Astrocyte of the spinal cord (primary cell): ENCODE results near the gene CACHD1.

ENCODE experiments used
- DNase-seq: peaks from one replicate; pipeline ENCODE4 v3.0.0; 2011; ENCODE audit warnings: low read depth, low spot score
- H3K4me3 ChIP-seq: 2 replicates; pipeline ENCODE4 v1.5.1; 2011; ENCODE audit warnings: low read depth, mild to moderate bottlenecking, low read length, moderate library complexity
- in situ Hi-C: cut with HindIII; loops from 2 replicates; pipeline ENCODE4 v1.10.0; 2017; ENCODE audit warnings: low sequenced_read_pairs
- TF ChIP-seq, protein P1 (sequence below): IDR thresholded peaks from 2 replicates; pipeline ENCODE4 v1.5.1; 2012; ENCODE audit warnings: low read depth, mild to moderate bottlenecking, low read length, inconsistent platforms

CACHD1 gene

DNA sequence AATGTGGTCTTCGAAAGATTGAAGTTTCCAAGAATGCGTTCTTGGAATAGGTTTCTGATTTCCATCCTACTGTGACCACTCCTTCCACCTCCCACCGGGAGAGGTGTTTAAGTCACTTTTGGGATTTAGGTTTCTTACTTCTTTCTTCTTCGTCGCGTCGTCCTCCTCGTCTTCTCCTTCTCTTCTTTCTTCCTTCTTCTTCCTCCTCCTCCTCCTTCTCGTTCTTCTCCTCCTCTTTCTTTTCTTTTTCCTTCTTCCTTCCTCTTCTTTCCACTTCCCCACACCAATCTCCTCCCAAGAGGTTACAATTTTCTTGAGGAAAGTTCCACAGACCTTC is 2.1 kb downstream of the CACHD1 start:
- H3K4me3 ChIP-seq = peak overlapping the region; percentile 57
- DNase-seq = no peak
- in situ Hi-C loops = no loop called here
- TF ChIP-seq, protein P1, sequence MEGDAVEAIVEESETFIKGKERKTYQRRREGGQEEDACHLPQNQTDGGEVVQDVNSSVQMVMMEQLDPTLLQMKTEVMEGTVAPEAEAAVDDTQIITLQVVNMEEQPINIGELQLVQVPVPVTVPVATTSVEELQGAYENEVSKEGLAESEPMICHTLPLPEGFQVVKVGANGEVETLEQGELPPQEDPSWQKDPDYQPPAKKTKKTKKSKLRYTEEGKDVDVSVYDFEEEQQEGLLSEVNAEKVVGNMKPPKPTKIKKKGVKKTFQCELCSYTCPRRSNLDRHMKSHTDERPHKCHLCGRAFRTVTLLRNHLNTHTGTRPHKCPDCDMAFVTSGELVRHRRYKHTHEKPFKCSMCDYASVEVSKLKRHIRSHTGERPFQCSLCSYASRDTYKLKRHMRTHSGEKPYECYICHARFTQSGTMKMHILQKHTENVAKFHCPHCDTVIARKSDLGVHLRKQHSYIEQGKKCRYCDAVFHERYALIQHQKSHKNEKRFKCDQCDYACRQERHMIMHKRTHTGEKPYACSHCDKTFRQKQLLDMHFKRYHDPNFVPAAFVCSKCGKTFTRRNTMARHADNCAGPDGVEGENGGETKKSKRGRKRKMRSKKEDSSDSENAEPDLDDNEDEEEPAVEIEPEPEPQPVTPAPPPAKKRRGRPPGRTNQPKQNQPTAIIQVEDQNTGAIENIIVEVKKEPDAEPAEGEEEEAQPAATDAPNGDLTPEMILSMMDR = no peak

- TF ChIP-seq, protein P1 = no peak
- in situ Hi-C loops = no loop called here
- DNase-seq = no peak
- H3K4me3 ChIP-seq = no peak overlapping the region
Measured at GRCh38 chr1:64472805-64473204, 2.9 kb downstream of the CACHD1 start.

DNA sequence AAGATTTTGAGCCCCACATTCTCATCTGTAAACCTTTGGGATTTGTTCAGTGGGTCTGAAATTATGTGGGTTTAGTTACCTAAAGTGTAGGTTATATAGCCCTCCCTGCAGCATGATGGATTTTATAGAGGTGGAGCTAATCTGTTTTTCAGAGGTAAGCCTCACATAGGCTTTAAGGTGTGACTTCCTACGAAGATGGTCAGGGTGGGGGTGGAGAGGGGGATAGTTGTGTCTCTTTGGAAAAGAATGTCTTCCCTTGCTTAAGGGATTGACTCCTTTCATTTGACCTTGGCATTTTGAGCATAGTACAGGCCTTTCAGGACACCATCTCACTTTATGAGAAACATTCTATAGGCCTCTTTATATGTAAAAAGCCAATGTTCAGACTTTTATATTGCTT is 3.4 kb downstream of the CACHD1 start:
- TF ChIP-seq, protein P1 = no peak
- no peak for DNase-seq
- no peak overlapping the region for H3K4me3 ChIP-seq
- in situ Hi-C loops = no loop called here

DNA sequence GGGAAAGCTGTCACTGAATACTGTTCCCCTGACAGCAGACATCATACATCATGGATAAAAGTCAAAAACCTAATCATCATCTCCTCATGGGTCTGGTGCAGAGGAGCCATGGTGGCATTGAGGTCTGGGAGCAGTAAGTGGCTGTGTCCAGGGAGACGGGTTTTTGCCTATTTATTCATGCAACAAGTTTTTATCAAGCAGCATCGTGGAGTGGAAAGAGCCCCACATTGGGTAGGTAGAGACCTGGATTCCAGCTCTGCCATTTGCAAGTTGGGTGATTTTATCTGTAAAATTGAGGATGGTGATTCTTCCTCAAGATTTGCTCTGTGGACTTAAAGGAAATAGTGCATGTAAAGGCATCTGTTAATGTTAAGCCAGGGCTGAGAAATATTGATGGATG is 4.2 kb downstream of the CACHD1 start:
- TF ChIP-seq, protein P1 = no peak
- in situ Hi-C loops = no loop called here
- DNase-seq = no peak
- H3K4me3 ChIP-seq = no peak overlapping the region

- TF ChIP-seq, protein P1 = no peak
- peak; percentile 28 for DNase-seq
- in situ Hi-C loops = no loop called here
Measured at GRCh38 chr1:64474665-64475439, 4.9 kb downstream of the CACHD1 start.

DNA sequence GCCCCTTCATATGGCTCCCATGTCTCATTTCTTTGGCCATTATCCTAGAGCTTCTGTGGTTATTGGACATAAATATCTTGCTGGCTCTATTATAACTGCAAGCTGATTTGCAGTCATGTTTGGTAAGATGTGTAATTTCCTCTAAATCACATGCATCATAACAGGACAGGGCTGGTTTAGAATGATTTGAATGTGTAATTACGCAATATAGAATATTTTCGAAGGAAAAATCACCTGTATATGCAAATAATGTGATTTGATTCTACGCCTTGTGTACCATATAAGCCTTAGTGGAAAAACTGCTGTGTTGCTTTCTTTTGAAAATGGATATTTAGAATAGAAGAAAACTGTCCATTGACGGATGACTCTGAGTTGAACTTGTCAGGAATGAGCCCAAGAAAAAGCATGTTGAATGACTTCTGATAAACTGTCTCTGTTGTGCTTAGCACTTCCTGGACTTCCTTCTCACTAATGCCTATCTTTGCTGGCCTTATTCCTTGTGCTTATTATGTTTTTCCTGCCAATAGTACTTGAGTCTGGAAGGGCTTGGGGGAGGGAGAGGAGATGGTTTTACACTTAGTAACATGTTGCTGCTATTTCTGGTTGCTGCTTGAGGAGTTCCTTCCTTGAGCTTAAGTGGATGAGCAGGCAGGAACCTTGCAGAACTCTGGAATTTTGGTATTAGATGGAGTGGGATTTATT is 6.5 kb downstream of the CACHD1 start:
- TF ChIP-seq, protein P1 = no peak
- DNase-seq = peak; percentile 65
- in situ Hi-C loops = no loop called here
- no peak overlapping the region for H3K4me3 ChIP-seq

More at GRCh38 chr1:64474665-64475439, 4.9 kb downstream of the CACHD1 start:
- no peak overlapping the region for H3K4me3 ChIP-seq
